GM06990 (cell line): ENCODE measurements around the gene ABHD17A.
A peak's percentile ranks its signal among the peaks of the same experiment; 100 is the strongest.

ENCODE experiments used
- DNase-seq: peaks from one replicate; pipeline ENCODE4 v3.0.0-alpha.2; 2011; ENCODE audit not compliant: insufficient read length; ENCODE audit errors: extremely low read depth
- H3K27me3 ChIP-seq: replicated peaks from 2 replicates; pipeline ENCODE4 v1.6.0; 2011; ENCODE audit warnings: low read length; ENCODE audit not compliant: control insufficient read depth, insufficient read depth
- H3K36me3 ChIP-seq: 2 replicates; pipeline ENCODE4 v1.5.1; 2011; ENCODE audit warnings: low read length; ENCODE audit not compliant: control insufficient read depth, insufficient read depth
- H3K4me3 ChIP-seq: replicated peaks from 2 replicates; pipeline ENCODE4 v1.5.1; 2011; ENCODE audit warnings: low read depth, mild to moderate bottlenecking, control low read depth, low read length
- TF ChIP-seq, protein P1 (sequence below): IDR thresholded peaks from 2 replicates; pipeline ENCODE4 v1.5.1; 2011; ENCODE audit warnings: low read length, control low read depth, mild to moderate bottlenecking, inconsistent platforms; ENCODE audit not compliant: insufficient read depth, poor library complexity, severe bottlenecking

The ABHD17A gene

DNA sequence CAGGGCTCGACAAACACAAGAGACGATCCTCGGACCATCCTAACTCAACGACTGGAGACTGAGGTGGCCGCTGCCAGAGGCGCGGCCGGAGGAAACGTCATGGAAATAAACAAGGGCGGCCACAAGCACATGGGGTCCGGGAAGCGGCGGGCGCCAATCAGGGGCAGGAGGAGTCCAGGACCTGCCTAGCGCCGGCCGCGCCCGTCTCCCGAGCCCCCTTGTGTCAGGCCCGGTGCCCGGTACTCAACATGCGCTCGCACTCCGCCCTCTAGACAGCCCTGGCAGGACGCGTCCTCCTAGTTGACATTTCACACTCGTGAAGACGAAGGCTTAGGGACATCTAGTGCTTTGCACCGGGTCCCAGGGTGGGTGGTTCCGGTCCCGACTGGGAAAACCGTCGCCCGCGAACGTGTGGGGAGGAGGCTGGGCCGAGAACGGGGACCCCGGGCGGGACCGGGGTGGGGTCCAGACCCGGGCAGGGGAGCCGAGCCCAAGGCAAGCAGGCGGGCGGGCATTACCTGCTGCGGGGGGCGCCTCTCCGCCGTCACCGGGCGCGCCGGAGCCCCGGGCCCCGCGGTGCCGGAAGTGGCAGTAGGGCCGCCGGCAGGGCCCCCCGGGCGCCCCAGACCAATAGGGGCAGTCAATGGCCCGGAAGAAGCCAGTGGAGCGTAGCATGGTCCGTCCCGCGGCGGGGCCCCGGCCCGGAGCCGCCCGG is 37.5 kb downstream of the ABHD17A start:
- peaks cover 7% of the 10 kb centered on the region for H3K36me3 ChIP-seq
- H3K4me3 ChIP-seq: peak overlapping the region; percentile 100
- TF ChIP-seq, protein P1, sequence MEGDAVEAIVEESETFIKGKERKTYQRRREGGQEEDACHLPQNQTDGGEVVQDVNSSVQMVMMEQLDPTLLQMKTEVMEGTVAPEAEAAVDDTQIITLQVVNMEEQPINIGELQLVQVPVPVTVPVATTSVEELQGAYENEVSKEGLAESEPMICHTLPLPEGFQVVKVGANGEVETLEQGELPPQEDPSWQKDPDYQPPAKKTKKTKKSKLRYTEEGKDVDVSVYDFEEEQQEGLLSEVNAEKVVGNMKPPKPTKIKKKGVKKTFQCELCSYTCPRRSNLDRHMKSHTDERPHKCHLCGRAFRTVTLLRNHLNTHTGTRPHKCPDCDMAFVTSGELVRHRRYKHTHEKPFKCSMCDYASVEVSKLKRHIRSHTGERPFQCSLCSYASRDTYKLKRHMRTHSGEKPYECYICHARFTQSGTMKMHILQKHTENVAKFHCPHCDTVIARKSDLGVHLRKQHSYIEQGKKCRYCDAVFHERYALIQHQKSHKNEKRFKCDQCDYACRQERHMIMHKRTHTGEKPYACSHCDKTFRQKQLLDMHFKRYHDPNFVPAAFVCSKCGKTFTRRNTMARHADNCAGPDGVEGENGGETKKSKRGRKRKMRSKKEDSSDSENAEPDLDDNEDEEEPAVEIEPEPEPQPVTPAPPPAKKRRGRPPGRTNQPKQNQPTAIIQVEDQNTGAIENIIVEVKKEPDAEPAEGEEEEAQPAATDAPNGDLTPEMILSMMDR: no peak
- DNase-seq: no peak
- no peaks in the 10 kb centered on the region for H3K27me3 ChIP-seq

DNA sequence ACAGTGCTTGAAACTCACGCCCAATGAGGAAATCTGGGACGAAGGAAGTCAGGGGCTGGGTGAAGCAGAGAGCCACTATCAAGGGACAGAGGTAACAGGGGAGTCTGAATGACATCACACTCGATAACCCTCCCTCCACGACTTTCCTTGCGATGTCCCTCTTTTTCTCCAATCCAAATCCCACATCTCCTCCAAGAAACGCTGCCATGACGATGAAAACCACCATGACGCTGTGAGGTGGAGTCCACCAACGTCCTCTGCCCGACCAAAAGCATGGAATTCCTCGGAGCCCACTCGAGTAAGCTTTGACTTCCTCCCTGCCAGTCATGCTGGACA is 38.0 kb downstream of the ABHD17A start:
- no peak for DNase-seq
- Histone ChIP-seq H3K36me3 (peaks cover 7% of the 10 kb centered on the region), H3K27me3 (no peaks in the 10 kb centered on the region), H3K4me3 (peak overlapping the region; percentile 100)
- TF ChIP-seq, protein P1: no peak

DNA sequence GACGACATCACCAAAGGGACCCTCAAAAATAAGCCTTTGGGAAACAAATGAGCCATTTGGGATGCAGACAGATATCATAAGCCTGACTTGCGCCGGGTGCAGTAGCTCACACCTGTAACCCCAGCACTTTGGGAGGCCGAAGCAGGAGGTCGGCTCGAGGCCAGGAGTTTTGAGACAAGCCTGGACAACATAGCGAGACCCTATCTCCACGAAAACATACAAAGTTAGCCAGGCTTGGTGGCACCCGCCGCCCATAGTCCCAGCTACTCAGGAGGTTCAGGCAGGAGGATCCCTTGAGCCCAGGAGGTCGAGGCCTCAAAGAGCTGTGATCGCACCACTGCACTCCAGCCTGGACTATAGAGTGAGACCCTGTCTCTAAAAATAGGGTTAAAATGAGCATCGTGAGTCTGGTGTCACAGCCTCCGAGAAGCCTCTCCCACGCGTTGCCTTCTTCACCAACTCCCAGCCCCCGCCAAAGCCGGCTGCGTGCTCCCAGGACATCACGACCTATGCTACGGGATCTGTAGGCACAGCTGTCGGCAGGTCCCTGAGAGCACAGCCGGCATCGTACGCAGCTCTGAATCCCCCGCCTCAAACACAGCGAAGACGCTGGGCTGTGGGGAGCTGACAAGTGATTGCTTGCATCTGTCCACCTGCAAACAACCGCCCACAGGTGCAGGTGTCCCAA is 38.6 kb downstream of the ABHD17A start:
- Histone ChIP-seq H3K4me3 (peak overlapping the region; percentile 100), H3K27me3 (no peaks in the 10 kb centered on the region), H3K36me3 (peaks cover 7% of the 10 kb centered on the region)
- no peak for DNase-seq
- TF ChIP-seq, protein P1: no peak

DNA sequence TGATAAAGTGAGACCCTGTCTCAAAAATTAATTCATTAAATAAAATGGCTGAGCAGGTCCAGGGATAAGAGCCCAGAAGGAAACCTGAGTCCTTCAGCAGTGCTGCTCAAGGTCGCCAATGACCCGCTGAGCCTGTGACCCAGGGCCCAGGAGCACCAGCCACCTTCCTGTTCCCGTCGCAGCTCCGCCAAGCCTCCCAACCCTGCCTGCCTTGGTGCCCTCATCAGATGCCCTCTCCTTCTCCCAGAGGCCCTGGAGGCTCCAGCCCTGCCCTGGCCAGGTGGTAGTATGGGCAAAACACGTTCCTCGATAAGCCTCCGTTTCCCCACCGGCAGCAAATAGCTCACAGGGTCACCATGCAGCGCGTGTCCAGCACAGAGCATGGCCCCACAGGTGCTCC is 39.7 kb downstream of the ABHD17A start:
- TF ChIP-seq, protein P1: no peak
- Histone ChIP-seq H3K27me3 (no peaks in the 10 kb centered on the region), H3K36me3 (peaks cover 7% of the 10 kb centered on the region), H3K4me3 (no peak overlapping the region)
- DNase-seq: no peak

DNA sequence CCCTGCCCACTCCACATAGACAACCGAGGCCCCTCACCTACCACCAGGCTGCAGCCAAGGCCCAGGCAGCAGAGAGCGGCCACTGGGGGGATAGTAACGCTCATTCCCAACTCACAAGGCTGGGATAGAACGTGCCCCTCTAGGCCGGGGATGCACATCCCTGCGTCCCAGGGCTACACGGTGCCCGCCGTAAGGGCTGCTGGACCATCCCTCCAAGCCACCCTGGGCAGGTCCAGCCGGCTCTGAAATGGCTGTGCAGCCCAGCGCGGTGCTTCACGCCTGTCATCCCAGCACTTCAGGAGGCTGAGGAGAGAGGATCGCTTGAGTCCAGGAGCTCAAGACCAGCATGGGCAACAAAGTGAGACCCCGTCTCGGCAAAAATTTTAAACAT is 40.2 kb downstream of the ABHD17A start:
- TF ChIP-seq, protein P1: no peak
- H3K36me3 ChIP-seq: peaks cover 7% of the 10 kb centered on the region
- H3K4me3 ChIP-seq: no peak overlapping the region
- no peak for DNase-seq
- no peaks in the 10 kb centered on the region for H3K27me3 ChIP-seq
